Pancreas (tissue), 10 donors: ENCODE measurements around the gene EXOSC7. TPM values are rescaled to one million over a fixed set of nuclear protein-coding genes. Genes with fewer than 3 reads are reported as not detected.

Experiments
- ATAC-seq, 4 donors: fragments of 200-7000 bp; cut with Tn5 transposase; one replicate each; pipeline versions ENCODE4 v1.8.0 to v1.9.1; 2020; ENCODE audit warnings: mild to moderate bottlenecking in 4 of 4, moderate library complexity in 4 of 4
- DNase-seq, 6 donors: peaks; one replicate each; pipeline ENCODE4 v3.0.0-alpha.2; 2020
- FAIRE-seq: peaks from 2 replicates; lab custom pipeline; 2012; peaks lifted over from hg19 to GRCh38; lab: Jason Lieb, UNC
- H3K27ac ChIP-seq, 4 donors: fragments of 200-600 bp; sonication (generic); 1 replicate in 3 of 4; 2 replicates in 1 of 4; pipeline versions ENCODE4 v1.5.0 to v1.8.0; 2020
- H3K27me3 ChIP-seq, 4 donors: fragments of 200-600 bp; one replicate each; pipeline ENCODE4 v1.8.0; 2021
- H3K36me3 ChIP-seq, 3 donors: fragments of 200-600 bp; sonication (generic) in 1 of 3; one replicate each; pipeline versions ENCODE4 v1.5.0 to v1.8.0; 2020 to 2021
- H3K4me1 ChIP-seq, 3 donors: fragments of 200-600 bp; one replicate each; pipeline ENCODE4 v1.8.0; 2021
- H3K4me3 ChIP-seq, 4 donors: fragments of 200-600 bp; sonication (generic) in 2 of 4; one replicate each; pipeline versions ENCODE4 v1.5.0 to v1.8.0; 2020 to 2021
- H3K9me3 ChIP-seq, 4 donors: fragments of 200-600 bp; one replicate each; pipeline ENCODE4 v1.8.0; 2021
- WGBS, 2 donors: extraction: QIAGEN DNeasy Blood & Tissue Kit; methylation state at CpG; one replicate each; pipeline ENCODE4 v1.1.7; 2013; 5-methylcytosine and 5-hydroxymethylcytosine counted together
- intact Hi-C, 3 donors: fragments of 100-400 bp; cut with DNase I; formaldehyde crosslinking; loops; one replicate each; pipeline versions ENCODE4 v1.11.1 to v1.14.2; 2022
- polyA plus RNA-seq, 2 donors: library from polyadenylated mRNA; stranded (reverse); fragments of 200-250 nt; gene quantifications; one replicate each; pipeline ENCODE4 v1.2.3, GENCODE V29; 2013
- total RNA-seq, 6 donors: library from RNA; stranded (reverse); fragmentation: NEBNext Ultra II Directional in 4 of 6; extraction: Animal tissue kit (Norgen Biotek cat#: 25700) in 4 of 6; gene quantifications; one replicate each; pipeline versions ENCODE4 v1.2.1 to v1.2.4, GENCODE V29; 2021 to 2023
- TF ChIP-seq, protein P1 (sequence below), 4 donors: fragments of 200-600 bp; sonication (generic) in 3 of 4; IDR thresholded peaks; one replicate each; pipeline versions ENCODE4 v1.5.0 to v1.8.0; 2021; ENCODE audit warnings: antibody characterized with exemption in 4 of 4
- donor health status: healthy with polysubstance abuse.
- donor health status: DM: no; HTN: no; CAD: no; lungs with moderate emphysema.
- donor health status: DM: no; HTN: no; CAD: no.
- donor health status: control.
- donor health status: control.
- donor health status: Bipolar disorder and iron deficiency.
- donor health status: DM: yes; HTN: yes; CAD: no.
- donor health status: DM: no; HTN: no; CAD: no.
- donor health status: DM: no; HTN: no; CAD: no.
- donor health status: DM: yes; HTN: yes; CAD: no.

EXOSC7 gene
- total and polyA plus RNA-seq, 8 donors = 9.2 to 21.8 (median 13.5) TPM

DNA sequence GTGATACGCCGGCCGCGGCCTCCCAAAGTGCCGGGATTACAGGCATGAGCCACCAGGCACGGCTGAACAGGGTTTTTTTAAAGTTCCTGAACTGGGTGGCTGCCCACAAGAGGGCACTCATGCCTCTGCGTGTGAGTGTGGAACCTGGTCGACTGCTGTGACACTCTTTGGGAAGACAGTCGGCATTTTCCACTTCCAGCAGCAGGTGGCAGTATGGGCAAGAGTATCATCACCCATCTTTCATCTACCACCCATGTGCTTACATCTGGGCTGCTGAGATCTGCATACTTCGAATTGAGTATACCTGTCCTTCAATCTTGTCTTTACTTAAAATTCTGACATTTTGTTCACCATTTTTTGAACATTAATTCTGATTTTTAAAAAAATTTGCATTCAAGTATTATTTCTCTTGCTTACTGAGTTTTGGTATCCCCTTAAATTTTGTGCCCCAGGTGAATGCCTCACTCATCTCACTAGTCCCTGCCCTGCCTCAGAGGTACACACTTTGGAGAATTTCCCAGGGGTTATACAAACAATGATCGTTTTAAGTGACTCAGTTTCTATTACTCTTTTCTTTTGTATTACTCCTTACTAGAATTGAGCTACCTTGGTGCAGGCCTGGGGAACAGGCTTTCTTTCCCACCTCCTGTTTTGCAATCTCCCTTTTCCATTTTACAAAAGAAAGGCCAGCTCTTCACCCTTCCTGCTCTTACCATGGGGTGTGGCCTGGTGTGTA, 61.8 kb downstream of the EXOSC7 start:
- TF ChIP-seq, protein P1, sequence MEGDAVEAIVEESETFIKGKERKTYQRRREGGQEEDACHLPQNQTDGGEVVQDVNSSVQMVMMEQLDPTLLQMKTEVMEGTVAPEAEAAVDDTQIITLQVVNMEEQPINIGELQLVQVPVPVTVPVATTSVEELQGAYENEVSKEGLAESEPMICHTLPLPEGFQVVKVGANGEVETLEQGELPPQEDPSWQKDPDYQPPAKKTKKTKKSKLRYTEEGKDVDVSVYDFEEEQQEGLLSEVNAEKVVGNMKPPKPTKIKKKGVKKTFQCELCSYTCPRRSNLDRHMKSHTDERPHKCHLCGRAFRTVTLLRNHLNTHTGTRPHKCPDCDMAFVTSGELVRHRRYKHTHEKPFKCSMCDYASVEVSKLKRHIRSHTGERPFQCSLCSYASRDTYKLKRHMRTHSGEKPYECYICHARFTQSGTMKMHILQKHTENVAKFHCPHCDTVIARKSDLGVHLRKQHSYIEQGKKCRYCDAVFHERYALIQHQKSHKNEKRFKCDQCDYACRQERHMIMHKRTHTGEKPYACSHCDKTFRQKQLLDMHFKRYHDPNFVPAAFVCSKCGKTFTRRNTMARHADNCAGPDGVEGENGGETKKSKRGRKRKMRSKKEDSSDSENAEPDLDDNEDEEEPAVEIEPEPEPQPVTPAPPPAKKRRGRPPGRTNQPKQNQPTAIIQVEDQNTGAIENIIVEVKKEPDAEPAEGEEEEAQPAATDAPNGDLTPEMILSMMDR (IDR thresholded peaks at IDR 0.05) = peak; percentile 83 to 90 (median 86)
- FAIRE-seq (peak; percentile 43), ATAC-seq (peak; percentile 88 to 92 (median 90)), DNase-seq (peak; percentile 87 to 95 (median 90))
- Histone ChIP-seq H3K4me3 (no peak overlapping the region), H3K36me3 (no peaks in the 10 kb centered on the region), H3K9me3 (no peaks in the 10 kb centered on the region), H3K4me1 (peaks cover 0 to 10% (median 0%) of the 10 kb centered on the region in 3 donors), H3K27me3 (no peaks in the 10 kb centered on the region), H3K27ac (no peak overlapping the region)
- intact Hi-C loops = loop anchor here in 2 of 3 donors (5.0 to 10.0 kb wide), 3 partner anchors 174 to 459 kb away; no protein-coding TSS in a partner anchor
- WGBS, 2 donors = 1 to 2% methylated on average over 11 of the region's 11 CpGs

GRCh38 chr3:45041666-45042065, 65.6 kb downstream of the EXOSC7 start:
- FAIRE-seq = no peak
- H3K4me3 ChIP-seq = no peak overlapping the region
- no peak overlapping the region for H3K27ac ChIP-seq
- DNase-seq = no peak
- intact Hi-C loops = loop anchor here in 1 of 3 donors (10.0 kb wide), 1 partner anchor 163 kb away; no protein-coding TSS in a partner anchor
- TF ChIP-seq, protein P1 (IDR thresholded peaks at IDR 0.05) = no peak
- peaks cover 0 to 7% (median 0%) of the 10 kb centered on the region in 3 donors for H3K4me1 ChIP-seq
- 64 to 72% methylated on average over 2 of the region's 2 CpGs for WGBS, 2 donors
- no peak for ATAC-seq
- no peaks in the 10 kb centered on the region for H3K9me3 ChIP-seq
- H3K27me3 ChIP-seq = no peaks in the 10 kb centered on the region
- H3K36me3 ChIP-seq = no peaks in the 10 kb centered on the region

DNA sequence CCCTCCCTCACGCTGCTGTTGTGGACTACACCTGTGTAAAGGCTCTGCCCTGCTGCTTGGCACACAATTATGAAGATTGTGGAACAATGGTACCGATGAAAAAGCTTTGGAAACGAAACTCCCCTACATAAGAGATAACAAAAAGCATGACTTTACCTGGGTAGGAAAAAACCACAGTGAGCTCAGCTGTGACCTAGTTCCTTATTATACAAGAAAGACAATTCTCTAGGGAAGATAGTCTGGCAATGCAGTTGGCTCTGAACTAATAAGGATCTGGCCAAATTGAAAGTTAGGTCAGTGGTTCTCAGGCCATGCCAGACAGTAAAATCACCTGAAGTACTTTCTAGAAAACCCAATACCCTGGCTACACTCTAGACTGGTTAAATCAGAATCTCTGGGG, 66.1 kb downstream of the EXOSC7 start:
- Histone ChIP-seq H3K36me3 (no peaks in the 10 kb centered on the region), H3K27ac (no peak overlapping the region), H3K4me3 (no peak overlapping the region), H3K9me3 (no peaks in the 10 kb centered on the region), H3K4me1 (peaks cover 0 to 7% (median 0%) of the 10 kb centered on the region in 3 donors), H3K27me3 (no peaks in the 10 kb centered on the region)
- DNase-seq = no peak
- no peak for ATAC-seq
- no peak for FAIRE-seq
- TF ChIP-seq, protein P1 (IDR thresholded peaks at IDR 0.05) = no peak
- 34 to 36% methylated on average over 3 of the region's 3 CpGs for WGBS, 2 donors
- intact Hi-C loops = loop anchor here in 1 of 3 donors (10.0 kb wide), 1 partner anchor 163 kb away; no protein-coding TSS in a partner anchor

GRCh38 chr3:45043728-45044299, 67.8 kb downstream of the EXOSC7 start:
- no peak for FAIRE-seq

More at GRCh38 chr3:45043728-45044299, 67.8 kb downstream of the EXOSC7 start:
- peaks cover 0 to 7% (median 0%) of the 10 kb centered on the region in 3 donors for H3K4me1 ChIP-seq
- no peak for DNase-seq
- no peak overlapping the region for H3K4me3 ChIP-seq
- no peaks in the 10 kb centered on the region for H3K36me3 ChIP-seq
- WGBS, 2 donors = 83 to 92% methylated on average over 2 of the region's 2 CpGs
- TF ChIP-seq, protein P1 (IDR thresholded peaks at IDR 0.05) = no peak
- intact Hi-C loops = loop anchor here in 1 of 3 donors (10.0 kb wide), 1 partner anchor 161 kb away; no protein-coding TSS in a partner anchor
- H3K27me3 ChIP-seq = no peaks in the 10 kb centered on the region
- H3K9me3 ChIP-seq = no peaks in the 10 kb centered on the region
- H3K27ac ChIP-seq = no peak overlapping the region
- peak in 1 of 4 donors; percentile 40 for ATAC-seq
